GM18526 (cell line): Measurements from ENCODE around the gene TLE1.

Experiments used
- POLR2A ChIP-seq: IDR thresholded peaks from 3 replicates; pipeline ENCODE4 v1.6.1; 2011; ENCODE audit not compliant: insufficient read length; ENCODE audit errors: extremely low read depth

TLE1 gene

GRCh38 chr9:81690251-81690851 lies 1.0 kb upstream of the TLE1 start:
- TF ChIP-seq POLR2A: no peak

DNA sequence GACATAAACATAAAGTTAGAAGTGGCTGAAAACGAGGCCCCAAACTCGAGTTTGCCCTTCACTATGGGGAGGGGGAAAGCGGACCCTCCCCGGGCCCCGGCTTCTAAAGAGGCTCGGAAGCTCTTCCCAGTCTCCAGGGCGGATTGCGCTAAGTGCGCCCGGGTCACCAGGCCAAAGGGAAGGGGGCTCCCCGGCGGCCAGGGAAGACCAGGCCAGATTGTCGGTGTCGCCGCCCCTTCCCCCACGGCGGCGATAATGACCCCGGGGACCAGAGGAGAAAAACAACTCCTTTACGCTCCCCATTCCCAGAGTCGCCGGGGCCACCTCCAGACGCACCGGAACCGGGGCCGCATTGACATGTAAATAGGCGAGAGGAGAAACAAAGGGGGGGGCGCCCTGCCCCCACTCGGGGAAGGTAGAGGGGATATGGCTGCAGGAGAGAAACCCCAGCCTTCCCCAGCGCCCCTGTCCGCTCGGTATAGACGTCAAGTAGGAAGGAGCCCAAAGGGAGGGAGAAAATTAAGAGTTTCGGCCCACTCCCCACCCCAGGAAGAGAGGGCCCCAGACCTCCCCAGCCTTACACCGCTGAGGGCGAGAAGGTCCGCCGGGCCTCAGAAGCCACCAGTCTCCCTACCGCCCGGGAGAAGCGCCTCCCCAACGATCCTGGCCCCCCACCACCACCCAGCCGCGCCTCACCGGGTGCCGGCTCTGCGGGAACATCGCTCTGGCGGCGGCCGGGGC lies 1.7 kb downstream of the TLE1 start:
- TF ChIP-seq POLR2A: no peak

DNA sequence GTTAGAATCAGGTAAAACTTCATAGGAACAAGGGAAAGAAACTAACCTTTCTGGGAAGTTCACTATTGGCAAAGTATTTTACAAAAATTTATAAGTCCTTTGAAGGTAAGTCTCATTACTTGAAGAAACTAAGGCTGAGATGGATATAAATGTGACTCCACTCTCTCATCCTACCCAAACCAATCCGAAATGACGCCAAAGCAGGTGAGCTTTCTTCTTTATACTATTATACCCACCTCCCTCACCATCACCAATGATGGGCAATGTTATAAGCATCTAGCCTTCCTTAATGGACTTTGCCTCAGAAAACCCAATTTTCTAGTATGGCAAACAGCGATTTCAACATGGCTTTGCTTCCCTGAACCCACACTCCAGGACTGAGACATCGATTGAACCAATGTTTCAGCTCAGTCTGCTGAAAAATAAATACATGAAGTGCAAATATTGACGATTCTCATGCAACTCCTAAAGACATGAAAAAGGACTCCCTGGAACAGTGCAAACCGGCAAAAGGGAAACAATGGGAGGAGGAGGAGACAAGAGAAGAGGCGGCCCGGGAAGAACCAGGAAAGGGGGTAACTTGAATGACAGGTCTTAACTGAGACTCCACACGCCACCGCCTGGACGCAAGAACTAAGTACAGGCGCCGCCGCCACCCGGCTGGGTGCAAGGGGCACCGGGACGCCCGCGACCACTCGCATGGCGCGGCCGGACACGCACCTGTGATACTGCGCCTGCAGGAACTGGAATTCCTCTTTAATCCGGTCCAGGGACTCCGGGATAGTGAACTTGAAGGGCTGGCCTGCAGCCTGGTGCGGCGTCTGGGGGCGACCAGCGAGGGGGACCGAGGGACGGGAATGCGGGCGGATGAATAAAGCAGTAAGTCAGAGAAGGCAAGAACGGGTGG lies 2.5 kb downstream of the TLE1 start:
- no peak for TF ChIP-seq POLR2A

GRCh38 chr9:81685763-81686613 lies 3.4 kb downstream of the TLE1 start:
- TF ChIP-seq POLR2A: no peak

DNA sequence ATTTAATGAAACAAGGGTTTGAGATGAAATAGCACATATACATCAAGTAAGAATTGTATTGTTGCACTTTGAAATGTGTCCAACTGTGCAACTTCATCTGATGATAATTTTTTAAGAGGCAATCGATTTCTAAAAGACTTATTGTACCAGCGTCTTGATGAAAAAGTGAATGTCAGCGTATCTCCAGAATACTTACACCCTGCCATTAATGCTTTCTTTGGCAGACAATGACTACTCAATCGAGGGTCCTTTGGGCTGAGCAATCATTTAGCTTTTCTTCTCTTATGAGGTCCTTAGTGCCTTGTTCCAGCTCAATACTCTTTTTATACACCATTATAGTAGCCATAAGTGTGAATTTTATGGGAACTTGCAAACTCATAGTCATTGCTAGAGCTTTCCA lies 4.7 kb downstream of the TLE1 start:
- no peak for TF ChIP-seq POLR2A

DNA sequence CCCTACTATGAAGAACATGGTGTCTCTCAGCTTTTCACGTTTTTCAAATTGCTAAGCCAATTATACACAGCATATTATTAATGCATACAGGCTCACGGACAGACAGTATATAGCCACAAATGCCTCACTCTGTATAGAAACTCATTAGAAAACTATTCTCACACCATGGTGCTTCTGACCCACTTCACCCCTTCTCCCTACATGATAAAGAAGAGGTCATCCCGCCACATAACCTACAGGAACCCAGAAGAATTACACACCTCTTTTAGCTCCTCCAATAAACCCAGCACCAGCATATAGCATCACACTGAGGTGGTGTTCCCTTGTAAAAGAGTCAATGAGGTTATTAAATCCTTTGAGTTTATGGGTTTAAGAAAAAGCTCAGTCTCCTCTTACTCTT lies 5.6 kb downstream of the TLE1 start:
- TF ChIP-seq POLR2A: no peak

- TF ChIP-seq POLR2A: no peak
Measured at GRCh38 chr9:81683238-81683637, 6.1 kb downstream of the TLE1 start.

GRCh38 chr9:81682797-81683196 lies 6.5 kb downstream of the TLE1 start:
- no peak for TF ChIP-seq POLR2A

DNA sequence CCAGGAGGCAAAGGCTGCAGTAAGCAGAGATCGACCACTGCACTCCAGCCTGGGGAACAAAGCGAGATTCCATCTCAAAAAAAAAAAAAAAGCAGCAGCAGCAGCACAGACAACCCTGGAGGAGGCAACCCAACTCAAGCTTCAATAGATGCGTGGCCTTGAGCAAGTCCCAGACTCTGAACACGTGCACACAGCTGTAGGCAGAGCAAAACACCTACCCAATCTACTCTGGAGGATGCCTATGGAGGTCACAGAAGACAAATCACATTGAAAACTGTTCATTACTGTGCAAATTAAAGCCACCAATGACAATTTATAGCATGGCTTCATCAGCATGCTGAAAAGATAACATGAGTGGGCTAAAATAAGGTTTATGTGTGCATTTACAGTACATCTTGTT lies 7.2 kb downstream of the TLE1 start:
- TF ChIP-seq POLR2A: no peak

GRCh38 chr9:81680506-81680905 lies 8.8 kb downstream of the TLE1 start:
- TF ChIP-seq POLR2A: no peak

DNA sequence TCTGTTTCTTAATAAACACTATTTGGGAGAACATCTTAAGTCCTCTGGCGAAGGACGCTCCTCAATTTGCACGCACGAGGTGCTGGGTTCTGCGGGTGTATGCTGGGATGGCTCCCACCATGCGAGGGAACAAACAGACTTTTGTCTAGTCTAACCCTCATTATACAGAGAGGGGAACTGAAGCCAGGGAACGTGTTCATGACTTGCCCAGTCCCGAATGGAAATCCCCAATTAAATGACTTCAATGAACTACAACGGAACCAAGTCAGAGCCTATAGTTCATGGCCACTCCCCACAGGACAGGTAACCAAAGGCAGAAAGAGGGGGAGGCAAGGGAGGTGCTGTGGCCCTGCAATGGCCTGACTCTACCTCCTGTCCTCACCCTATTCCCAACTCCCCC lies 9.3 kb downstream of the TLE1 start:
- no peak for TF ChIP-seq POLR2A

- TF ChIP-seq POLR2A: no peak
Measured at GRCh38 chr9:81678088-81678487, 11.3 kb downstream of the TLE1 start.

DNA sequence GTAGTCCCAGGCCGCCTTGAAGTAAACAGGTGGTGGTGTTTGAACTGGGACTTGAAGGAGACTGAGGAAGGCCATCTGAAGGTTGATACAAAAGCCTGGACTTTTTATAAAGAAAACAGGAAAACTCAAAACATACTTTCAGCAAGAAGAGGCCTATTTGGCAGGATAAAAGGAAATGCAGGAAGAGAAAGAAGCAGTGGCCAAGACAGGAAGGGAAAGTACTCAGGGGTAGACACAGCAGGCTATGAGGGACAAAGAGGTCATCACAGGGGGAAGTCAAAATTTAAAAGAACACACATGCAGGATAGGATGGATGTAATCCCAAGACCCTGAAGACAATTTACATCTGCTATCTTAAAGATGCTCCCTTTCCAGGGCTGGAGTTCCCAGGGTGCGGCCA lies 13.0 kb downstream of the TLE1 start:
- no peak for TF ChIP-seq POLR2A

DNA sequence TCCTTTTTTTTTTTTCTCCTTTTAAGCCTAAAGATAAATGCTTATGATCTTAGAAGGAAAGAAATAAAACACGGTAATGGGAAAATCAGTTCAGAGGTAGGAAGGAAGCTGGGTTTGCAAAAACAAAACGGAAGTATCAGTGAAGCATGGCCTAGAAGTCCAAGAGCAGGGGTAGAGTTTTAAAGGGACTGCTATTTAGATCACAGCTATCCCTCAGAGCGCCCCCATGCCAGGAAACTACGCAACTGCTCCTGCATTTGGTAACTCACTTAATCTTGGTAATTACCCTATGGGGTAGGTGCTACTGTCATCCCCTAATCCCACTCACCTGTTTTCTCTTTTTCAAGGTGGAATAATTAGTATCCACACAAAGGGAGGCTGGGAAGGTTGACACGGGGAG lies 16.0 kb downstream of the TLE1 start:
- TF ChIP-seq POLR2A: no peak

DNA sequence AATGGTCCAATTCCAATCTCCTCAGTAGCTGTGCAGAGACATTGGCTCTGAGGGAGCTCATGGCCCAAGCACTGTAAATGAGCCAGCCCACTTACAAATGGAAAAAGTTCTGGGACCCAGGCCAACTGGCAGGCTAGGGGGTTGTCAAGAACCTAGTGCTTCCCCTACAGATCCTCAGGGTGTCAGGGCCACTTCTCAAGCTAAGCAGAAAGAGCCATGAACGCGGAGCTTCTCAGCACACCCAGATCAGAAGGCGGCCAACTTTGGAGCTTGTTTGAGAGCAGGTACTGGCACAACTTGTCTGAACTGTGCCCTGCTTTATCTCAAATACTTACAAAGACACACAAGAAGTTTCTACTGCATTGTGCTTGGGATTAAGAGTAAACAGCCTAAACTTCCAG lies 17.5 kb downstream of the TLE1 start:
- no peak for TF ChIP-seq POLR2A
